ENCODE measurements around the gene PARVG.

DNA sequence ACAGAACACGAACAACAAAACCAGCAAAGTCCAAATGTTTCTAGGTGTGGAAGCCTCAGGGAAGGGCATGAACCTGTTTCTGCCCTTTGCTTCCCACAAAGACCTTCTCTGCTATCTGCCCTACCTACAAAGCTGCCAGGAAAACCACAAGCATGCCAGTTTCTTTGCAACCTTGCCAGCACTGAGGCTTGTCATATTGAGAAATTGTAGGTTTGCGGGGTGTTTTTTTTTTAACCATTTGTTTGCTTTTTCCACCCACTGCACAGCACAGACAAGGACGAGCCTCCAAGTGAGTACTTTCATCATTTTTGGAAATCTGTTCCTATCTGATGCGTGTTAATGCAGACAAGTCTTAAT lies 12.8 kb downstream of the PARVG start:
- TF ChIP-seq ZNF841 (CRISPR knock-in tag; IDR thresholded peaks at IDR 0.05; ENCODE audit: borderline replicate concordance) = no peak
- TF ChIP-seq, protein P1, sequence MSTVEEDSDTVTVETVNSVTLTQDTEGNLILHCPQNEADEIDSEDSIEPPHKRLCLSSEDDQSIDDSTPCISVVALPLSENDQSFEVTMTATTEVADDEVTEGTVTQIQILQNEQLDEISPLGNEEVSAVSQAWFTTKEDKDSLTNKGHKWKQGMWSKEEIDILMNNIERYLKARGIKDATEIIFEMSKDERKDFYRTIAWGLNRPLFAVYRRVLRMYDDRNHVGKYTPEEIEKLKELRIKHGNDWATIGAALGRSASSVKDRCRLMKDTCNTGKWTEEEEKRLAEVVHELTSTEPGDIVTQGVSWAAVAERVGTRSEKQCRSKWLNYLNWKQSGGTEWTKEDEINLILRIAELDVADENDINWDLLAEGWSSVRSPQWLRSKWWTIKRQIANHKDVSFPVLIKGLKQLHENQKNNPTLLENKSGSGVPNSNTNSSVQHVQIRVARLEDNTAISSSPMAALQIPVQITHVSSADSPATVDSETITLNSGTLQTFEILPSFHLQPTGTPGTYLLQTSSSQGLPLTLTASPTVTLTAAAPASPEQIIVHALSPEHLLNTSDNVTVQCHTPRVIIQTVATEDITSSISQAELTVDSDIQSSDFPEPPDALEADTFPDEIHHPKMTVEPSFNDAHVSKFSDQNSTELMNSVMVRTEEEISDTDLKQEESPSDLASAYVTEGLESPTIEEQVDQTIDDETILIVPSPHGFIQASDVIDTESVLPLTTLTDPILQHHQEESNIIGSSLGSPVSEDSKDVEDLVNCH (CRISPR knock-in tag; IDR thresholded peaks at IDR 0.05) = no peak
- no peak for TF ChIP-seq POLR2AphosphoS5 (IDR thresholded peaks at IDR 0.05; ENCODE audit: low read depth, low read length)
- TF ChIP-seq, protein P2, sequence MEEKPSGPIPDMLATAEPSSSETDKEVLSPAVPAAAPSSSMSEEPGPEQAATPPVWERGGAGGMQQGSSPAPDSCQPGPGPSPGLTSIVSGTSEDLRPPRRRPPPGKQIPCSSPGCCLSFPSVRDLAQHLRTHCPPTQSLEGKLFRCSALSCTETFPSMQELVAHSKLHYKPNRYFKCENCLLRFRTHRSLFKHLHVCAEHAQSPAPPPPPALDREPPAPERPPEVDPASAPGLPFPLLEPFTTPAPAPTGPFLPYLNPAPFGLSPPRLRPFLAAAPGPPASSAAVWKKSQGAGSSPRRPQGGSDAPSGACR (CRISPR knock-in tag; IDR thresholded peaks at IDR 0.05) = no peak
- TF ChIP-seq, protein P3, sequence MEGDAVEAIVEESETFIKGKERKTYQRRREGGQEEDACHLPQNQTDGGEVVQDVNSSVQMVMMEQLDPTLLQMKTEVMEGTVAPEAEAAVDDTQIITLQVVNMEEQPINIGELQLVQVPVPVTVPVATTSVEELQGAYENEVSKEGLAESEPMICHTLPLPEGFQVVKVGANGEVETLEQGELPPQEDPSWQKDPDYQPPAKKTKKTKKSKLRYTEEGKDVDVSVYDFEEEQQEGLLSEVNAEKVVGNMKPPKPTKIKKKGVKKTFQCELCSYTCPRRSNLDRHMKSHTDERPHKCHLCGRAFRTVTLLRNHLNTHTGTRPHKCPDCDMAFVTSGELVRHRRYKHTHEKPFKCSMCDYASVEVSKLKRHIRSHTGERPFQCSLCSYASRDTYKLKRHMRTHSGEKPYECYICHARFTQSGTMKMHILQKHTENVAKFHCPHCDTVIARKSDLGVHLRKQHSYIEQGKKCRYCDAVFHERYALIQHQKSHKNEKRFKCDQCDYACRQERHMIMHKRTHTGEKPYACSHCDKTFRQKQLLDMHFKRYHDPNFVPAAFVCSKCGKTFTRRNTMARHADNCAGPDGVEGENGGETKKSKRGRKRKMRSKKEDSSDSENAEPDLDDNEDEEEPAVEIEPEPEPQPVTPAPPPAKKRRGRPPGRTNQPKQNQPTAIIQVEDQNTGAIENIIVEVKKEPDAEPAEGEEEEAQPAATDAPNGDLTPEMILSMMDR (CRISPR knock-in tag; IDR thresholded peaks at IDR 0.05) = no peak
- TF ChIP-seq GATA4 (IDR thresholded peaks at IDR 0.05; ENCODE audit: borderline replicate concordance, low read depth) = no peak
- no peak for TF ChIP-seq EZH2 (conservative IDR thresholded peaks at IDR 0.05; ENCODE audit: low read depth, low read length)
- TF ChIP-seq, protein P4, sequence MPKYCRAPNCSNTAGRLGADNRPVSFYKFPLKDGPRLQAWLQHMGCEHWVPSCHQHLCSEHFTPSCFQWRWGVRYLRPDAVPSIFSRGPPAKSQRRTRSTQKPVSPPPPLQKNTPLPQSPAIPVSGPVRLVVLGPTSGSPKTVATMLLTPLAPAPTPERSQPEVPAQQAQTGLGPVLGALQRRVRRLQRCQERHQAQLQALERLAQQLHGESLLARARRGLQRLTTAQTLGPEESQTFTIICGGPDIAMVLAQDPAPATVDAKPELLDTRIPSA (CRISPR knock-in tag; IDR thresholded peaks at IDR 0.05; ENCODE audit: borderline replicate concordance) = no peak
